Peyer's patch (tissue), 4 donors: Measurements from ENCODE around the gene TEX29. TPM values are rescaled to one million over a fixed set of nuclear protein-coding genes. Genes with fewer than 3 reads are reported as not detected.
A peak's percentile ranks its signal among the peaks of the same experiment; 100 is the strongest.

Source experiments
- DNase-seq, 3 donors: peaks; one replicate each; pipeline ENCODE4 v3.0.0-alpha.2; 2017 to 2019
- H3K27ac ChIP-seq, 4 donors: fragments of 200-600 bp; sonication (generic); one replicate each; pipeline ENCODE4 v1.5.1; 2016 to 2019
- H3K27me3 ChIP-seq, 2 donors: fragments of 200-600 bp; sonication (generic); one replicate each; pipeline ENCODE4 v1.5.1; 2019
- H3K36me3 ChIP-seq, 3 donors: fragments of 200-600 bp; sonication (generic); one replicate each; pipeline ENCODE4 v1.5.1; 2016 to 2019
- H3K4me1 ChIP-seq, 4 donors: fragments of 200-600 bp; sonication (generic); one replicate each; pipeline ENCODE4 v1.5.1; 2016 to 2019
- H3K4me3 ChIP-seq, 4 donors: fragments of 200-600 bp; sonication (generic); 1 replicate in 3 of 4; 2 replicates in 1 of 4; pipeline ENCODE4 v1.5.1; 2016 to 2019; ENCODE audit warnings: mild to moderate bottlenecking in 1 of 4
- H3K9me3 ChIP-seq, 4 donors: fragments of 200-600 bp; sonication (generic); one replicate each; pipeline ENCODE4 v1.5.1; 2016 to 2019; ENCODE audit warnings: mild to moderate bottlenecking in 1 of 4
- CTCF ChIP-seq, 6 experiments: fragments of 450-650 bp in 4 of 6; fragments of 200-600 bp in 2 of 6; sonication (generic) in 1 of 6; IDR thresholded peaks; one replicate each; pipeline ENCODE4 v1.5.1; 2017 to 2019; ENCODE audit warnings: antibody characterized with exemption in 6 of 6, mild to moderate bottlenecking in 3 of 6, moderate library complexity in 1 of 6
- POLR2A ChIP-seq, 2 donors: fragments of 450-650 bp; IDR thresholded peaks; one replicate each; pipeline ENCODE4 v1.5.1; 2017; ENCODE audit warnings: antibody characterized with exemption in 2 of 2, mild to moderate bottlenecking in 2 of 2, moderate library complexity in 2 of 2
- total RNA-seq, 4 donors: library from RNA; depleted of rRNA; stranded (reverse); fragments of >200 nt; gene quantifications; one replicate each; pipeline ENCODE4 v1.1.0, GENCODE V29; 2016

TEX29 gene
- total RNA-seq, 4 donors from 2014 or later: not detected

- H3K27me3 ChIP-seq: no peaks in the 10 kb centered on the region
- DNase-seq: no peak
- TF ChIP-seq POLR2A (IDR thresholded peaks at IDR 0.05) (no peak), CTCF (IDR thresholded peaks at IDR 0.05) (no peak)
- no peaks in the 10 kb centered on the region for H3K9me3 ChIP-seq
- H3K27ac ChIP-seq: no peak overlapping the region
- no peaks in the 10 kb centered on the region for H3K4me1 ChIP-seq
- H3K4me3 ChIP-seq: no peak overlapping the region
- peaks cover 0 to 64% (median 0%) of the 10 kb centered on the region in 3 donors for H3K36me3 ChIP-seq
Observed at GRCh38 chr13:111278258-111278657, 42.2 kb upstream of the TEX29 start.

GRCh38 chr13:111278743-111279652 is 41.4 kb upstream of the TEX29 start:
- Histone ChIP-seq H3K27me3 (no peaks in the 10 kb centered on the region), H3K4me3 (no peak overlapping the region), H3K36me3 (peaks cover 0 to 69% (median 0%) of the 10 kb centered on the region in 3 donors), H3K4me1 (no peaks in the 10 kb centered on the region), H3K27ac (no peak overlapping the region), H3K9me3 (no peaks in the 10 kb centered on the region)
- no peak for TF ChIP-seq POLR2A (IDR thresholded peaks at IDR 0.05)
- TF ChIP-seq CTCF (IDR thresholded peaks at IDR 0.05): no peak
- no peak for DNase-seq

- Histone ChIP-seq H3K4me3 (no peak overlapping the region), H3K27me3 (no peaks in the 10 kb centered on the region), H3K27ac (no peak overlapping the region), H3K4me1 (no peaks in the 10 kb centered on the region), H3K9me3 (no peaks in the 10 kb centered on the region), H3K36me3 (peaks cover 0 to 81% (median 0%) of the 10 kb centered on the region in 3 donors)
- DNase-seq: no peak
- no peak for TF ChIP-seq CTCF (IDR thresholded peaks at IDR 0.05)
- TF ChIP-seq POLR2A (IDR thresholded peaks at IDR 0.05): no peak
Observed at GRCh38 chr13:111280226-111280625, 40.2 kb upstream of the TEX29 start.

GRCh38 chr13:111280681-111281585 is 39.5 kb upstream of the TEX29 start:
- Histone ChIP-seq H3K4me1 (no peaks in the 10 kb centered on the region), H3K4me3 (no peak overlapping the region), H3K27me3 (no peaks in the 10 kb centered on the region), H3K9me3 (no peaks in the 10 kb centered on the region), H3K36me3 (peaks cover 0 to 82% (median 0%) of the 10 kb centered on the region in 3 donors), H3K27ac (peak overlapping the region in 2 of 4 donors; percentile 38 to 73)
- DNase-seq: no peak
- TF ChIP-seq POLR2A (IDR thresholded peaks at IDR 0.05) (no peak), CTCF (IDR thresholded peaks at IDR 0.05) (no peak)

DNA sequence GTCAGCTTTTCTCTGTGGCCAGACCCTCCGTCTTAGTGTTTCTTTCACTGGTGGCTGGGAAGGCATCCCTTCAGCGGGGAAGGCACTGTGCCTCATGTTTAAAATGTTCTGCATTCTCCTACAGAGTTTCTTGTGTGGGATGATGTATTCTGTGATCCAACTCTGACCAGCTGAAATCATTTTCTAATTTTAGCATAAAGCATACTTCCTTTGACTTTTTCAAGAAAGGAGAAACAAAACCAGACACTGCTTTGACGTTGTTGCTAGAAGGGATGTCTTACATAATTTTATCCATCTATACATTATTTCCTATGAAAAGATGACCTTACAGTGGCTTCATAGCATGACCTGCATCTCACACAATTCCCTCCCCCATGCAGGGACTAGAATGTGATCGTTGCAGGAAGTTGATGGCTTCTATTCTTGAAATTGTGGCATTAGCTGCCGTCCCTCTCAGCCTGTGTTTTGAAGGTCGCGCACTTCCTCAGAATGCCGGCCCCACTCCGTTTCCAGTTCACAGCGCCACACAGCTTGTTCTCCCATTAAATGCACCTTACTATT is 38.6 kb upstream of the TEX29 start:
- peaks cover 0 to 82% (median 0%) of the 10 kb centered on the region in 3 donors for H3K36me3 ChIP-seq
- no peaks in the 10 kb centered on the region for H3K27me3 ChIP-seq
- H3K9me3 ChIP-seq: no peaks in the 10 kb centered on the region
- no peak for DNase-seq
- H3K4me1 ChIP-seq: no peaks in the 10 kb centered on the region
- no peak overlapping the region for H3K4me3 ChIP-seq
- peak overlapping the region in 2 of 4 donors; percentile 38 to 73 for H3K27ac ChIP-seq
- TF ChIP-seq CTCF (IDR thresholded peaks at IDR 0.05) (no peak), POLR2A (IDR thresholded peaks at IDR 0.05) (no peak)
